ENCODE measurements around the gene TBC1D9. TPM values are rescaled to one million over a fixed set of nuclear protein-coding genes. Genes with fewer than 3 reads are reported as not detected.
A peak's percentile ranks its signal among the peaks of the same experiment; 100 is the strongest.

TBC1D9 gene
- total and polyA plus RNA-seq, 2 of the 13 experiments (the other 11 are each of a cell fraction or from before 2014, with no cell fraction given) = 11.9 to 12.2 TPM

- TF ChIP-seq ARID3A (IDR thresholded peaks at IDR 0.05; ENCODE audit: low read depth, low read length) (no peak), ZFP82 (CRISPR knock-in tag; IDR thresholded peaks at IDR 0.05; ENCODE audit: borderline replicate concordance) (no peak), NCOR1 (IDR thresholded peaks at IDR 0.05; ENCODE audit: borderline replicate concordance, low read length) (no peak), ZNF792 (CRISPR knock-in tag; IDR thresholded peaks at IDR 0.05) (no peak), ETV5 (CRISPR knock-in tag; IDR thresholded peaks at IDR 0.05; ENCODE audit: borderline replicate concordance) (no peak), MBD4 (IDR thresholded peaks at IDR 0.05; ENCODE audit: borderline replicate concordance, low read length) (no peak), TCF12 (IDR thresholded peaks at IDR 0.05) (no peak), TCF12 (CRISPR knock-in tag; IDR thresholded peaks at IDR 0.05) (no peak), ZBTB38 (CRISPR knock-in tag; IDR thresholded peaks at IDR 0.05) (no peak), EED (CRISPR knock-in tag; IDR thresholded peaks at IDR 0.05) (no peak), MED1 (CRISPR knock-in tag; IDR thresholded peaks at IDR 0.05) (no peak), NR2F6 (IDR thresholded peaks at IDR 0.05) (no peak), NR2F6 (CRISPR knock-in tag; IDR thresholded peaks at IDR 0.05) (0 out of 2 replicates have a peak, but pooled peaks have one; percentile 26), ARID5B (CRISPR knock-in tag; IDR thresholded peaks at IDR 0.05) (peak; percentile 57), RFXAP (CRISPR knock-in tag; IDR thresholded peaks at IDR 0.05; ENCODE audit: borderline replicate concordance) (no peak), ZSCAN9 (CRISPR knock-in tag; IDR thresholded peaks at IDR 0.05; ENCODE audit: borderline replicate concordance) (no peak), RXRB (CRISPR knock-in tag; IDR thresholded peaks at IDR 0.05; ENCODE audit: borderline replicate concordance) (peak; percentile 42; the same call in 1 of the 2 replicates), HNRNPUL1 (IDR thresholded peaks at IDR 0.05; ENCODE audit: low read depth, low read length) (no peak), ZMYM4 (CRISPR knock-in tag; IDR thresholded peaks at IDR 0.05) (peak; percentile 20; the same call in 1 of the 2 replicates), ZNF138 (CRISPR knock-in tag; IDR thresholded peaks at IDR 0.05; ENCODE audit: low read depth) (no peak), HCFC1 (IDR thresholded peaks at IDR 0.05; ENCODE audit: low read depth, low read length) (no peak)
Observed at GRCh38 chr4:140703463-140703862, 52.7 kb downstream of the TBC1D9 start (continued).

Data from HepG2 (cell line).